ENCODE measurements around the gene ASB13.

Gene ASB13

GRCh38 chr10:5591336-5591824, 75.0 kb downstream of the ASB13 start:
- no peak for DNase-seq (ENCODE audit: low spot score)
- no peak for TF ChIP-seq CTCF (IDR thresholded peaks at IDR 0.05; ENCODE audit: extremely low read depth, missing control alignments)

- DNase-seq (ENCODE audit: low spot score) = no peak
- no peak for TF ChIP-seq CTCF (IDR thresholded peaks at IDR 0.05; ENCODE audit: extremely low read depth, missing control alignments)
Observed at GRCh38 chr10:5590816-5591215, 75.6 kb downstream of the ASB13 start.

- TF ChIP-seq CTCF (IDR thresholded peaks at IDR 0.05; ENCODE audit: extremely low read depth, missing control alignments) = no peak
- DNase-seq (ENCODE audit: low spot score) = no peak
Observed at GRCh38 chr10:5589661-5590511, 76.5 kb downstream of the ASB13 start.

GRCh38 chr10:5589011-5589660, 77.3 kb downstream of the ASB13 start:
- TF ChIP-seq CTCF (IDR thresholded peaks at IDR 0.05; ENCODE audit: extremely low read depth, missing control alignments) = no peak
- no peak for DNase-seq (ENCODE audit: low spot score)

All from GM20000 (cell line).